C4-2B (cell line): Measurements from ENCODE around the gene UCP3.

Experiments used
- ZFX ChIP-seq: fragments of 450-650 bp; IDR thresholded peaks from 2 replicates; pipeline ENCODE4 v1.6.1; 2017
- TF ChIP-seq, protein P1 (sequence below): fragments of 450-650 bp; conservative IDR thresholded peaks from 2 replicates; pipeline ENCODE4 v1.5.1; 2017; ENCODE audit warnings: mild to moderate bottlenecking

DNA sequence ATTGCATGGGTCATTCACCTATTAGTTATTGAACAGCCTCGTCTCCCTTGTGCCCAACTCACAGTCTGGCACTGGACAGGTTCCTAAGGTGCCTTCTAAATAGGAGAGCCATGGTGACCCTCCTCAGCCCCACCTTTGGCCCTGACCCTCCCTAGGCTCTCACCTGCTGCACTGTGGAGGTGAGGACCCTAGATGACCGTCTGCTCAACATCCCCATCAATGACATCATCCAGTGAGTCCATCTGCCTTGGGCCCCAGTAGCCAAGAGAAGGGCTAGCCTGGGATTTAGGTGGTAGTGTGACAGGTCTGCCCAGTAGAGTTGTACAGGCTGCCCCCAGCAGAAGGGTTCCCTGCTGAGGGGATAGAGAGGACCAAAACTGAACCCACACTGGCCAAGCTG lies 39.8 kb downstream of the UCP3 start:
- TF ChIP-seq, protein P1, sequence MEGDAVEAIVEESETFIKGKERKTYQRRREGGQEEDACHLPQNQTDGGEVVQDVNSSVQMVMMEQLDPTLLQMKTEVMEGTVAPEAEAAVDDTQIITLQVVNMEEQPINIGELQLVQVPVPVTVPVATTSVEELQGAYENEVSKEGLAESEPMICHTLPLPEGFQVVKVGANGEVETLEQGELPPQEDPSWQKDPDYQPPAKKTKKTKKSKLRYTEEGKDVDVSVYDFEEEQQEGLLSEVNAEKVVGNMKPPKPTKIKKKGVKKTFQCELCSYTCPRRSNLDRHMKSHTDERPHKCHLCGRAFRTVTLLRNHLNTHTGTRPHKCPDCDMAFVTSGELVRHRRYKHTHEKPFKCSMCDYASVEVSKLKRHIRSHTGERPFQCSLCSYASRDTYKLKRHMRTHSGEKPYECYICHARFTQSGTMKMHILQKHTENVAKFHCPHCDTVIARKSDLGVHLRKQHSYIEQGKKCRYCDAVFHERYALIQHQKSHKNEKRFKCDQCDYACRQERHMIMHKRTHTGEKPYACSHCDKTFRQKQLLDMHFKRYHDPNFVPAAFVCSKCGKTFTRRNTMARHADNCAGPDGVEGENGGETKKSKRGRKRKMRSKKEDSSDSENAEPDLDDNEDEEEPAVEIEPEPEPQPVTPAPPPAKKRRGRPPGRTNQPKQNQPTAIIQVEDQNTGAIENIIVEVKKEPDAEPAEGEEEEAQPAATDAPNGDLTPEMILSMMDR, result no peak
- TF ChIP-seq ZFX, result no peak
